HTR-8/SVneo (cell line): ENCODE measurements around the gene FOCAD.
"Not testable (repeated sequence)": the region's sequence is repeated elsewhere in the genome, so short reads cannot be mapped to it uniquely, and the experiment has no call there.

Source experiments
- DNase-seq: peaks from one replicate; pipeline ENCODE4 v3.0.0; 2011; ENCODE audit warnings: low spot score, mixed read lengths; ENCODE audit not compliant: insufficient read length
- FAIRE-seq: peaks from 2 replicates; lab custom pipeline; 2011; peaks lifted over from hg19 to GRCh38; lab: Jason Lieb, UNC

The FOCAD gene

DNA sequence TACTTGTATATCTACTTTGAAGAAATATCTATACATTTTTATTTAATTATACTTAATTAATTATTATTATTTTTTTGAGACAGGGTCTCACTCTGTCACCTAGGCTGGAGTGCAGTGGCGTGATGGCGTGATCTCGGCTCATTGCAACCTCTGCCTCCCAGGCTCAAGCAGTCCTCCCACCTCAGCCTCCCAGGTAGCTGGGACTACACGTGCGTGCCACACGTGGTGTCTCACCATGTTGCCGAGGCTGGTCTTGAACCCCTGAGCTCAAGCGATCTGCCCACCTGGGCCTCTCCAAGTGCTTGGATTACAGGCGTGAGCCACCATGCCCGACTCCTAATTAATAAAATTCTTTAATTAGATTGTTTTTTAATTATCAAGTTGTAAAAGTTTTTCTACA lies 10.5 kb upstream of the FOCAD start:
- not testable (repeated sequence) for FAIRE-seq, DNase-seq

DNA sequence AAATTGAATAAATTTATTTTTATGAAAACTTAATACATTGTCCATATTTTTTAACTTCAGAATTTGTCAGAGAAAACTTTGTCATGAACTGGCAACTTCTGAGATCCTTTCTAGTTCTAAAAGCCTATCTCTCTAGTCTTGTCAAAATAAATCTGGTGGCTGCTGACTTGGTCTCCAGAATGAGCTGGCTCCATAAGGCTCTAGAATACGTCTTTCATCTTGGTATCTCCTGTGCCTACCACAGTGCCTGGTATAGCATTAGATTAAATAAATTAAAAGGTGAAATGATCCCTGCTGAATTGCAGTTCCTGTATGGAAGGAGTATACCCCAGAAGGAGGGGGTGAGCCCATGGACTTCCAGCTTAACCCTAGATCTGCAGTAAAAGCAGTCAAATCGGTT lies 2.6 kb upstream of the FOCAD start:
- FAIRE-seq, result no peak

DNA sequence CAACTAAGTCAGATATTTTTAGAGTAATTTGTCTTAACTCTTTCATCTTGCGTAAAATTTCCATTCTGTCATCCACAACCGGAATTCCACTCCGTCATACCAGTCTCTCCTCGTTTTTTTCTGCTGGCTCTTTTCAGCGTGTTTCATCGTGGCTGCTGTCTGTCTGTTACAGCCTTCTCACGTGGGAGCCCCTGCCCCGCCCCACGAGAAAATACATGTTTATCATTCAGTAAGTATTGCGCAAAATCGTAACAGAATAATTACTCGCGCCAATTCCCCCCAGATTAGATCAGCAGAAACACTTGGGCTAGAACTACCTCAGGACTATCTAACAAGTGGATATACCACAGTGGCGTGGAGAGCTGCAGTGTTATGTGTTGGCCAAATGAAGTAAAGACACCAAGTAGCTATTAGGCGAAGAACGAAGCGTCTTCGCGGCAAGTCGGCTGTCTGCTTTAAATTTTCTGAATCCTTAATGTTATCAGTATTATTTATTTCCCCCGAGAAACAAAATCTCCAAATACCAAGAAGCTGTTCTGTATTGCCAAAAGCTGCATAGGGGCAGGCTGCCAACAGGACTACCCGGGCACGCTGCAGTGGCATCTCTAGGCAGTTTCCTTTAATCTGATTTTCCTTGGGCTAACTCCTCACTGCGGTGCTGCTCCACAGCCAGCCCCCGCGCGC lies 566 bp upstream of the FOCAD start:
- no peak for DNase-seq
- no peak for FAIRE-seq

More for the DNA sequence above, 2.6 kb upstream of the FOCAD start:
- DNase-seq, result no peak

DNA sequence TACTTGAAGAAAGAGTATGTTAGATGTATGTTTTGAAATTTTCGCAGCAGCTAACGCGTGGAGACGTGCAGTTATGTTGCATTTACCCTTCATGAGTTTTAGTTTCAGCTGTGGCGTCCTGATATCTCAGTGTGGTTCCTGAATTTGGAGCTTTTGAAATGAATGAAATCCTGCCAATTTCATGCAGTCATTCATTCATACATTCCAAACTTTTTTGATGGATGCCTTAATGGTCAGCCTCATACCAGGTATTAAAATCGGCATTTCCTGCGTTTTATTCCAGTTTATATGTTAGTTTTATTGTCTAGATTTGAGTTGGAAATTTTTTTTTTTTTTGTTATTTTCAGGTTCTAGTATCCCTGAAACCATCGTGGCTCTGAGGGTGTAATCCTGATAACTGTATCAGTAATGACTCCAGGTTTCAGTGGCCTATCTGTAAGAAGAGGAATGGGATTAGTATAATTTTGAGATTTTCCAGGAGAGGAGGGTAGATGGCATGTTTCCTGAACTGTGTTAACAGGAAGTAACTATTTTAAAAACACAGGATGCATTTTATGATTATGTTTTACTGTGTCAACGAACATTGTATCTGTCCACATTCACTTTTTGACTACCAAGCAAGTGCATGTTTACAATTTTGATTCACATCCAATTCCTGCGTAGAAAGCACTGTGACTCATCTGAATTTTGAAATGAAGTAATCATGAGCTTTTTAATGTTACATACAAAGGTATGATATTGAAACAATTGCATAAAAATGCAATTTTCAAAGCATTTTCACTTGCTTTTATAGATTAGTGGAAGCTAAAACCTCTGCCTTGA lies 1.0 kb downstream of the FOCAD start:
- FAIRE-seq (no peak), DNase-seq (no peak)

DNA sequence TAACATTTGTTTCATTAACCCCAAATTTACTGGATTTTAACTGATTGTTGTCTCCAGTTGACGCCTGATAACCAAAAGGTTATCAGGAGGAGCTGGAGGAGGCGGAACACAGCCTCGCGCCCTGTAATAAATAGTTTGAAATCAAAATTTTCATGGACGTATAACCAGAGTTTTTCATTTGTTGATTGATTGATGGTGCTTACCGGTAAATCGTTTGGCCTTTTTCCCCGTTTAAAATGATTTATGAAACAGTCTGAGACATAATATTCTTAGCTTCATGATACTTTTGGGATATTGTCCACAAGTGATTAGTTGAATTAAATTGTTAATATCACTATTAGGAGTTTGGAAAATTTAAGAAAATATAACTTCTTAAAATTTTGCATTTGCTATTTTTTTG lies 1.7 kb downstream of the FOCAD start:
- FAIRE-seq (no peak), DNase-seq (no peak)

DNA sequence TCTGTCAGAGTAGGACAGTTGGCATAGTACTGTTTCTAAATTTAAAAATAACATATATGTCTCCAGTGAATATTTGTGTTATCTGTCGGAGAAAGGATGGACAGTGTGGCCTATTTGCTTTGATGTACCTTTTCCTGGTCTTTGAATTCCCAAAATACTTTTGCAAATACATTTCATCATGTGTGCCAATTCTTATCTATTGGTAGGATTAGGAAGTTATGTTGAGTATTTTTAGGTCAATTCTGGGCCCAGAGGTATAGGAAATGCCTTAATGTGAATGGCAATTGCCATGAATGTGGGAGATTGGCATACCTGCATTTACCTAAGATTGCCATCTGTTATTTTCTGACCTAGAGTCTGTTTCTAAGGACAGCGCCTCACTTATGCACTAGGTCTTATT lies 5.8 kb downstream of the FOCAD start:
- FAIRE-seq (no peak), DNase-seq (no peak)

DNA sequence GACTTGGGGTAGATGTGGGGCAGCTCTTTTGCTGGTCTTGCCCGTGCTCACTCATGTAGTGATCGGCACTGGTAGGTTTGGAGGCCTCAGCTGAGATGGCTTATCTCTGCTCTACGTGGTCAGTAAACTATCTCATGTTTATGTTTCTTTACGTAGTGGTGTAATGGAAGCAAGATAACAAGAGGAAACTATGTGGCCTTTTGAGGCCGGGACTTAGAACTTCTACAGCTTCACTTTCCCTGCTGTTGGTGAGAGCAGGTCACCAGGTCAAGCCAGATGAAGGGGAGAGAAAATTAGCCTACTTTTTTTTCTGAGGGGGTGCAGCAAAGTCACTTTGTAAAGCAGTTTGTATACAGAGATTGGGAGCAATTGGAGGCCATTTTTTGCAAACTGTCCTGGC lies 8.5 kb downstream of the FOCAD start:
- FAIRE-seq (no peak), DNase-seq (no peak)

DNA sequence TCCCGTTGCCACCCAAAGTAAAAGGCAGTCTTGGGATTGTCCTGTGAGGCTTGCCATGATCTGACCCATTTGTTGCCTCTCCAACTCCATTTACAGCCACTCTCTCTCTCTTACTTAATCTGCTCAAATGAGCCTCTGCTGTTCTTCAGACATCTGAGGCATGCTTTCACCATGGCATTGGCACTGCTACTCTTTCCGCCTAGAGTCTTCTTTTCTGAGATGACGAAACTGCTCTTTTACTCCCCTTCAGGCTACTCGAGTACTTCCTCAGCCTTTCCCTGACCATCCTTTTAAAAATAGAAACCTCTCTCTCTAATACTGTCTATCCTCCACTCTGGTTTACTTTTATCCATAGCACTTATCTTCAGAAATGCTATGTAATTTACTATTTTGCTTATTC lies 9.0 kb downstream of the FOCAD start:
- FAIRE-seq (no peak), DNase-seq (no peak)

DNA sequence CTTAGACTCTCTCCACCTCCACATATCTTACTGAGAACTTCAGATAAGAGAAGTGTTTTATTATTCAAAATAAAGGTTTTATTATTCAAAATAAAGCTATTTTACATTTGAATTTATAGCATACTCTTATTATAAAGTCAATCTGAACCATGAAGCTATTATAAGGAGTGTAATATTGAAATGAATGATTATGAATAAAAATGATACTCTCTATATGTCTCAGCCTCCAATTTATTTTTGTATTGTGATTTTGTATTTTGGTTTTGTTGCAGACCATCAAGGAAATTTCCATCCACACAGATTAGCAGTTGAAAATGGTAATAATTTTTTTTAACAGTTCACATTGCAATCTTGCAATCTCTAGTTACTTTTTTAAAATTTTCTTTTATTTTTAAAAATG lies 10.2 kb downstream of the FOCAD start:
- FAIRE-seq (no peak), DNase-seq (no peak)

DNA sequence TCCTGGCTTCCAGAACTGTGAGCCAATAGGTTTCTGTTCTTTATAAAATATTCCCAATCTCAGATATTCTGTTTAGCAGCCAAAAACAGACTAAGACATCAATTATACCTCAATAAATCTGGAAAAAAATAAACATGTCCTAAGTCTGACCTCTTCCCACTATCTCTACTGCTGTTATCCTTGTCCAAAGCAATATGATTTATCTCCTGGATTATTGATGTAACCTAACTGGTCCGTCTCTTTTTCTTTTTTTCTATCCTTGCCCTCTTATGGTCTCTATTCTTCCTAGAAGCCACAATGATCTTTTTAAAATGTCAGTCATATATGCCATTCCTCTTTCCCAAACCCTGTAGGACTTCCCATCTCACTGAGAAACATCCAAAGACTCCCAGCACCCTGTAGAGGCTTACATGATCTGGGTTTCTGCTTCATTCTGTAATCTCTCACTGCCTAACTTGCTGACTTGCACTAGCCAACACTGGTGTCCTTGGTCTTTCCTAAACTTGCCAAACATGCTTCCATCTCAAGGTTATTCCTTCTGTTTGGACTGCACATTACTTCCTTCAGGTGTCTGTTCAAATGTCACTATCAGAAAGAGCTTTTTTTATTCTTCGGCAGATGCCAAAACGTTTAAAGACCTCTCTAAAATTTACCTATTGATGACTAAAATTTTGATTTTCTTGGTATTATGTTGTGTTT lies 13.1 kb downstream of the FOCAD start:
- no peak for FAIRE-seq
- no peak for DNase-seq

DNA sequence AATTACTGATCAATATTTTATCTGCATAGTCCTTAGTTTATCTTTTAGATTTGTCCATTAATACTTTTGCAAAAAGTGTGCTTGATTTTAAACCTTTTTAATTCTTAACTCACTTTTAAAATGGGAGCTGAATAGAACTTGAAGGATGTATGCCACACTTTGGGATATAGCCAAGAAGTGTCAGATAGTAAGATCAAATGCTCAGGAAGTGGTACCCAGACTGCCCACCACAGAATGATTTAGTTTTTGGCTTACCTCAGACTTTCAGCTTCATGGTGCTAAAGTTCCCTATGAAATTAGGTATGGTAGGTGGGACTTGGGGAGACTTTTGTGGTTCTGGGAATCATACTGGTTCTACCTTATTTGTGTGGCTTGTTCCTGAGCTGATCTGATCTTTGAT lies 14.7 kb downstream of the FOCAD start:
- DNase-seq (no peak), FAIRE-seq (no peak)

DNA sequence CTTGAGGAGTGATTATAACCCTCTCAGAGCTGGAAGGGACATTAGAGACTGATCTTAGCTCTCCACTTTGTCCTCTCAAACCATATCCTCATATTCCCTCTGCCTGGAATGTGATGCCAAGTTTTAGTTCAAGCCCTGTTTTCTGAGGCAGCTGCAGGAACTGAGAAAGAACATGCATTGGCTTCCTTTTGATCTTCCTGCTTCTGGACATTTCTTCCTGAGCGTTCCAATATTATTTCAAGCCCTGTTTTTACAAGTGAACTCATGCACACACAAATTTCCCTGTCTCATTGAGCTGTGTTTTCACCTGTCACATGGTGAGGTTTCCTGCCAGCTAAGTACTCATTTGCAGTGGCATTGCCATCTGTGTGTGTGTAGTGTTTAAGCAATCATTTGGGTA lies 17.0 kb downstream of the FOCAD start:
- DNase-seq, result no peak

DNA sequence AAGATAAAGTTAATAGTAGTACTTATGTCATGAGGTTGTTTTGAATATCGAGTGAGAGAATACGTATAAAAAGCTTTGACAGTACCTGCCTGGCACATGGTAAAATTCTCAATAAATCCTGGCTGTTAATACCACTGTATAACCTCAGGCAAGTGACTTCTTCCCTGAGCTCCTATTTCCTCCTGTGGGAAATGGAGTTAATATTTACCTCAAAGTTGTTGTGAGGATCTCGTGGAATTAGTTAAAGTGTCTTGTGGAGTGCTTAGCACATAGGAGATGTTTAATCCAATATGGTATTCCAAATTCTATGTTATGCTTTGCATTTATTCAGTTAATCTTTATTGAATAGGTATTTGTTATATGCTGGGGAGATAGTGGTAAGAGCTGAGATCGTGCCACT lies 18.5 kb downstream of the FOCAD start:
- no peak for FAIRE-seq

More for the DNA sequence above, 17.0 kb downstream of the FOCAD start:
- FAIRE-seq, result no peak

DNA sequence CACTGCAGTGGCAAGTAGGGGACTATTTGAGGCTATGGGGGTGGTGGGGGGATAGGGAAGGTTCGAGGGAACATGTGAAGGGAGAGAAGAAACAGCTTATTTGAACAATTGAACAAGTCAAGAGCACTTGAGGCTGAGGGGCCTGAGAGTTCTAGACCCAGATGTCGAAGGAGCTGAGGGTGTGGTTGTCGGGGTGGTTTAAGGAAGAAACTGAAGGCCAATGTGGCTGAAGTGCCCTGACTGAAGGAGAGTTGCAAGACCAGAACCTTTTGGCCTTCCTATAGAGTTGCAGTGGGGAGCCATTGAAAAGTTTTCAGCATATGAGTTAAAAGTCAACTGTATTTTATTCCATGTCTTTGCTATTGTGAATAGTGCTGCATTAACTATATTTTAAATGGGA lies 19.1 kb downstream of the FOCAD start:
- FAIRE-seq, result no peak
- no peak for DNase-seq

More for the DNA sequence above, 18.5 kb downstream of the FOCAD start:
- no peak for DNase-seq

DNA sequence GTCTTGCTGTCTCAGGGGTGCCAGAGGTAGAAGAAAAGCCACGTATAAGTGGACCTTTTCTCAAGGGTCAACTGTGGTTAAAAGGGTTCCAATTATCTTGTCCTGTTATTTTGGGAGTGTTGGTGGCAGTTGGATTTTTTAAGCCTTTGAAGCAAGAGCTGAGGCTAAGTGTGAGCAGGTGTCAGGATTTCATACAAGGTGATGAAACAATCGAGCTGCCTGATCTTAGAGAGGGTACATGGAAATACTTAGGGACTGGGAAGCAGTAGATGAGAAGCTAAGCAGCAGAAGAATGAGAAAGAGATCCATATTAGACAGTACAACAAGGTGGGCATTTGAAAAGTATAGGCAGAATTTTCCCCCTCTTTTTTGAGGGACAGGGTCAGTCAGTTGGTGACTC lies 23.6 kb downstream of the FOCAD start:
- FAIRE-seq, result no peak
- DNase-seq, result no peak

DNA sequence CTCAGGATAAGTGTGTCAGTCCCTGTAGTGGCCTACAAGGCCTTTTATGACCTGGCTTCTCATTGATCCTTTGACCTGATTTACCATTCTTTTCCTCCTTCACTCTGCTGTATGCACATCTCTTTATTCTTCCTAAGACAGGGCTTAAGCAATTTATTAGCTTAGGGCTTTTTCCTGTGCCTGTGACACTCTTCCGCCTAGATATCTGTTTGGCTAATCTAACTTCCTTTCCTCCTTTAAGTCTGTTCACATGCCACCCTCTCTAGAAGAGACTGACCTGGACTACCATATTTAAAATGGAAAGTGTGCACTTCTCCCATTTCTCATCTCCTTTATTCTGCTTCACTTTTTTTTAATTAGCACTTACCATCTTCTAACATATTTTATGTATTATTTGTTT lies 29.1 kb downstream of the FOCAD start:
- DNase-seq (no peak), FAIRE-seq (no peak)

DNA sequence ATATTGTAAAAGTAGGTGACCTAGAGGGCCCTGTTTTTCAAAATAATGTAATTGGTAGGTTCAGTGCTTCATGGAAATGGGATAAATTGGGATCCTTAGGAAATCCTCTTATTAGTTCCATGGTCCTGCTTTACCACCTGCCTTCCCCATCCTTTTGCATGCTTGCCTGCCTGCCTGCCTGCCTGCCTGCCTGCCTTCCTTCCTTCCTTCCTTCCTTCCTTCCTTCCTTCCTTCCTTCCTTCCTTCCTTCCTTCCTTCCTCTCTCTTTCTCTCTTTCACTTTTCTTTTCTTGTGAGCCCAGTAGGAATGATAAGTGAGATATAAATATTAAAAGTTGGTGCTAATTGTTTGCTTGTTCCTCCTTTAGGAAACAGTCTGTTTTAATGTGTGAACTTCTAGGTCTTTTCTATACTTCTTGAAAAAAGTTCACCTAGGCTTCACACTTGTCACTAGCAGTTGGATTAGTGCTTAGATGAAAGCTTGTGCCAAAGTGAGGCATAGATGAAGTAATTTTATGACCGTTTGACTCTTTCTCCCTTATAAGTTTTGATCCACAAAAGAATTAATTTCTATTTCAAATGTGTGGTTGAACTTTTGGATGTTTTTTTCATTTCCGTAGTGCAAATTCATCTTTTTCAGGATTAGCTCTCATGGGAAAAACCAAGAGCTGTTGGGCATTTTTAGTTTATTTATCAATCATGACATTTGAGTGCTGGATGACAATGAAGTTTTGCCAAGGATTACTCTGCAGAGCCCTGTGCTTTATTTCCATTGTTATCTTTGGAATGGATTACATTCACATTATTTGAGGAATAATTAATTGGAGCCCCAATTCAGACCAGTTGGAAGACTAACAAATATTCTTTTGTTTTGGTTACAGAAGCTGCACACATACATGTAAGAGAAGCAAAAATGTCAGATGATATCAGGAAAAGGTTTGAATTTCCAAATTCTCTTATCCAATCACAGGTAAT lies 30.7 kb downstream of the FOCAD start:
- FAIRE-seq (no peak), DNase-seq (no peak)

DNA sequence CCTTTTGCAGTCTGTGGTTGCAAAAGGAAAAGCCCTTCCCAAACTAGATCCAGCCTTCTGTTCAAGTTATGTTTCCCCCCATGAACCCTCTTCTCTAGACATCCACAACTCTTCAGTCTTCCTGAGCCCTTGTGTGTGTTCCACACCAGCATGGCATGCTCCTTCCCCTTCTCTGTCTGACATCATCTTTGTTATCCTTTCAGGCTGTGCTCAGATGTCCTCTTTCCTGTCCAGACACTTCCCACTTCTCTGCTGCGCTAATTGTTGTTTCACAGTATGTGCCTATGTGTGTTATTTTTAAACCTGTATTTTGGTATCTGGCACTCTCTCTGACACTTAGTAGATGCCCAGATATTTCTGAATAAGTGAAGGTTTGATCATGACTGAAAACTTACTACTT lies 38.2 kb downstream of the FOCAD start:
- DNase-seq (no peak), FAIRE-seq (no peak)

DNA sequence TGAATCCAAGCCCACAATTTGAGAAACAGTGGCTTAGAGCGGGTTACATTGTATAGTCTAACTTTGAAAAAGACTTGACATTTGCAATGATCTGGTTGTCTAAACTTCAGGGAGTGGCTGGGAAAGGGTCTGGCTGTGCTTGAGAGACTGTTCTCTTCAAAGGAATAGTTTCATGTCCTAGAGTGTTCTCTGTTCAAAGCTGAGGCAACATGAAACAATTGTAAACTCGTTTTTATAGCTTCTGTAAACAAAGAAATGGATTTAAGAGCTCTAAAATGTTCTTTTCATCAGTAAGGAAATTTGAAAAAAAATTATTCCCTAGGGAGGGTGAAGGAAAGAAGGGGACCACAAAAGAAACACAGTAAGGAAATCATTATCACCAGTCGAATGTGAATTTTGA lies 41.6 kb downstream of the FOCAD start:
- no peak for FAIRE-seq
- no peak for DNase-seq

DNA sequence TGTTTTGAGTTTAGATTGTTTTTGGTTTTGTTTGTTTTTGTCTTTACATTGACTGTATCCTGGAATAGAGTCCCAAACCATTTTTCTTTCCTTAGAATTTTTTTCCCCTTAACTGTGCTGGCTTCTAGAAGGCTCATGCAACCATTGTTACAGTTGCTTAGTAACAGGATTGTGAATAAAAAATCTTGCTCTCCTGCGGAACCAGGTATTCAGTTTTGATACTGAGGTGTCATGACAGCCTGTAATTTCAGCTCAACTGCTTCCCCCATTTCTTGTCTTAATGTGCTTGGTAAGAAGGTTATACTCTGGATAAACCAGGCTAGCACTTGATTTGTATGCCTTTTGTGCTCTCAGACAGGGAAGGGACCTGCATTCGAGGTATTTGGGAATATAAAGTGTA lies 42.1 kb downstream of the FOCAD start:
- DNase-seq (no peak), FAIRE-seq (no peak)
